ENCODE measurements around the gene C6. TPM values are rescaled to one million over a fixed set of nuclear protein-coding genes. Genes with fewer than 3 reads are reported as not detected.
"Not testable (repeated sequence)": the region's sequence is repeated elsewhere in the genome, so short reads cannot be mapped to it uniquely, and the experiment has no call there.

Gene C6
- total and polyA plus RNA-seq, 3 donors from 2014 or later = 9.4 to 10.8 (median 9.9) TPM

GRCh38 chr5:41232797-41233196 lies 19.5 kb upstream of the C6 start:
- Histone ChIP-seq H3K36me3 (ENCODE audit: low read depth, missing control alignments) (no peaks in the 10 kb centered on the region), H3K27ac (no peak overlapping the region), H3K27me3 (no peaks in the 10 kb centered on the region), H3K4me3 (no peak overlapping the region), H3K4me1 (no peaks in the 10 kb centered on the region), H3K9me3 (no peaks in the 10 kb centered on the region)
- no peak for TF ChIP-seq POLR2A (IDR thresholded peaks at IDR 0.05)
- TF ChIP-seq, protein P1, sequence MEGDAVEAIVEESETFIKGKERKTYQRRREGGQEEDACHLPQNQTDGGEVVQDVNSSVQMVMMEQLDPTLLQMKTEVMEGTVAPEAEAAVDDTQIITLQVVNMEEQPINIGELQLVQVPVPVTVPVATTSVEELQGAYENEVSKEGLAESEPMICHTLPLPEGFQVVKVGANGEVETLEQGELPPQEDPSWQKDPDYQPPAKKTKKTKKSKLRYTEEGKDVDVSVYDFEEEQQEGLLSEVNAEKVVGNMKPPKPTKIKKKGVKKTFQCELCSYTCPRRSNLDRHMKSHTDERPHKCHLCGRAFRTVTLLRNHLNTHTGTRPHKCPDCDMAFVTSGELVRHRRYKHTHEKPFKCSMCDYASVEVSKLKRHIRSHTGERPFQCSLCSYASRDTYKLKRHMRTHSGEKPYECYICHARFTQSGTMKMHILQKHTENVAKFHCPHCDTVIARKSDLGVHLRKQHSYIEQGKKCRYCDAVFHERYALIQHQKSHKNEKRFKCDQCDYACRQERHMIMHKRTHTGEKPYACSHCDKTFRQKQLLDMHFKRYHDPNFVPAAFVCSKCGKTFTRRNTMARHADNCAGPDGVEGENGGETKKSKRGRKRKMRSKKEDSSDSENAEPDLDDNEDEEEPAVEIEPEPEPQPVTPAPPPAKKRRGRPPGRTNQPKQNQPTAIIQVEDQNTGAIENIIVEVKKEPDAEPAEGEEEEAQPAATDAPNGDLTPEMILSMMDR (IDR thresholded peaks at IDR 0.05) = no peak
- intact Hi-C loops (cut with DNase I; ENCODE audit: low total_unique reads) = no loop called here
- no peak for DNase-seq

- DNase-seq; H3K4me3 ChIP-seq; H3K9me3 ChIP-seq; H3K27me3 ChIP-seq; H3K27ac ChIP-seq; H3K36me3 ChIP-seq (ENCODE audit: low read depth, missing control alignments); intact Hi-C loops (cut with DNase I; ENCODE audit: low total_unique reads); H3K4me1 ChIP-seq: not testable (repeated sequence)
- 32 to 48% methylated on average over 1 of the region's 1 CpG for WGBS, 2 donors
Measured at GRCh38 chr5:41230276-41230675, 16.9 kb upstream of the C6 start.

DNA sequence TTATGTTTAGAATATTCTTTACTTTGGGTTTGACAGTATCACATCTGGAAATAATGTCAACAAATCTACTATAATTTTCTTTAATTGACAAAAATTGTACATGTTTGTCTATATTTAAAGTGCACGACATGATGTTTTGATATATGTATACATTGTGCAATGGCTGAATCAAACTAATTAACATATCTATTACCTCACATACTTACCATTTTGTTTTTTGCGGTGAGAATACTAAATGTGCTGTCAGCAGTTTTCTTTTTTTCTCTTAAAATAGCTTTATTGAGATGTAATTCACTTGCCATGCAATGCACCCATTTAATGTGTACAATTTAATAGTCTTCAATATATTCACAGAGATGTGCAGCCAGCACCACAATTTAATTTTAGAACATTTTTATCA lies 10.6 kb upstream of the C6 start:
- Histone ChIP-seq H3K27me3 (no peaks in the 10 kb centered on the region), H3K4me3 (no peak overlapping the region), H3K36me3 (ENCODE audit: low read depth, missing control alignments) (no peaks in the 10 kb centered on the region), H3K4me1 (no peaks in the 10 kb centered on the region), H3K27ac (no peak overlapping the region), H3K9me3 (no peaks in the 10 kb centered on the region)
- WGBS, 2 donors = 91 to 92% methylated on average over 2 of the region's 2 CpGs
- intact Hi-C loops (cut with DNase I; ENCODE audit: low total_unique reads) = no loop called here
- DNase-seq = no peak
- TF ChIP-seq, protein P1 (IDR thresholded peaks at IDR 0.05) = no peak
- no peak for TF ChIP-seq POLR2A (IDR thresholded peaks at IDR 0.05)

DNA sequence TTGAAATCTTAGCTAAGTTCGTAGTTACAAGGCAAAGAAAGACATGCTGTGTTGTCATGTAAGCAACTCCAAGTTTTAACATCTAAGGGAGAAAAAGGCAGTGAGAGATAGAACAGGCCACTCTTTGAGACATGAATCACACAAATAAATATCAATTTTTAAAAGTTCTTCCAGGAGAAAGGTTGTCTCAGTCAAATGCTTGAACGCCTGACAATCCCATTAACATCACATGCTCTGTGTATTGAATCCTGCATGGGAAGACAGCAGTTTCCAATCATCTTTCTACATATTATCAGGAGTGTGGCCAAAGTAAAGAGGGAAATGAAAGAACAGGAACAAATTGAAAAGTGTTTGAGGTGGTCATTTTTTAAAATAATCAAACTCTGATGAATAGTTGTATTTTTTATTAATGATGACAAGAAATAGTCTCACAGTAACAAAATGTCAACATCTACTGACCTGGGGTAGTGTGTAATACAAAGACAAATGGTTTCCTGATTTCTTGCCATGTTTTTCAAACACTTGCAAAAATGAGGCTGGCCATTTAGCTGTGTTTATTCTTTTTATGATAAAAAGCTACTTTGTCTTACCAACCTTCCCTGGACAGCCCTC lies 6.4 kb upstream of the C6 start:
- WGBS, 2 donors = 52 to 73% methylated on average over 2 of the region's 2 CpGs
- Histone ChIP-seq H3K27ac (peak overlapping the region in 1 of 2 donors; percentile 54), H3K4me1 (no peaks in the 10 kb centered on the region), H3K9me3 (no peaks in the 10 kb centered on the region), H3K36me3 (ENCODE audit: low read depth, missing control alignments) (no peaks in the 10 kb centered on the region), H3K27me3 (no peaks in the 10 kb centered on the region), H3K4me3 (no peak overlapping the region)
- peak; percentile 33 for DNase-seq
- TF ChIP-seq, protein P1 (IDR thresholded peaks at IDR 0.05) = no peak
- no peak for TF ChIP-seq POLR2A (IDR thresholded peaks at IDR 0.05)
- intact Hi-C loops (cut with DNase I; ENCODE audit: low total_unique reads) = no loop called here

GRCh38 chr5:41218929-41219657 lies 5.8 kb upstream of the C6 start:
- Histone ChIP-seq H3K4me1 (no peaks in the 10 kb centered on the region), H3K4me3 (no peak overlapping the region), H3K9me3 (no peaks in the 10 kb centered on the region), H3K36me3 (ENCODE audit: low read depth, missing control alignments) (no peaks in the 10 kb centered on the region), H3K27me3 (no peaks in the 10 kb centered on the region), H3K27ac (peak overlapping the region in 1 of 2 donors; percentile 54)
- DNase-seq = no peak
- WGBS, 2 donors = 68 to 82% methylated on average over 1 of the region's 1 CpG
- no peak for TF ChIP-seq POLR2A (IDR thresholded peaks at IDR 0.05)
- TF ChIP-seq, protein P1 (IDR thresholded peaks at IDR 0.05) = no peak
- intact Hi-C loops (cut with DNase I; ENCODE audit: low total_unique reads) = no loop called here

Data from testis (tissue), 3 donors.